SH-SY5Y (cell line): Measurements from ENCODE around the gene SLIT1.

Experiments used
- GATA2 ChIP-seq: IDR thresholded peaks from 2 replicates; pipeline ENCODE4 v1.6.1; 2011; ENCODE audit warnings: mild to moderate bottlenecking, low read depth, low read length
- GATA3 ChIP-seq: IDR thresholded peaks from 2 replicates; pipeline ENCODE4 v1.6.1; 2011; ENCODE audit warnings: low read depth, mild to moderate bottlenecking, low read length, moderate library complexity

DNA sequence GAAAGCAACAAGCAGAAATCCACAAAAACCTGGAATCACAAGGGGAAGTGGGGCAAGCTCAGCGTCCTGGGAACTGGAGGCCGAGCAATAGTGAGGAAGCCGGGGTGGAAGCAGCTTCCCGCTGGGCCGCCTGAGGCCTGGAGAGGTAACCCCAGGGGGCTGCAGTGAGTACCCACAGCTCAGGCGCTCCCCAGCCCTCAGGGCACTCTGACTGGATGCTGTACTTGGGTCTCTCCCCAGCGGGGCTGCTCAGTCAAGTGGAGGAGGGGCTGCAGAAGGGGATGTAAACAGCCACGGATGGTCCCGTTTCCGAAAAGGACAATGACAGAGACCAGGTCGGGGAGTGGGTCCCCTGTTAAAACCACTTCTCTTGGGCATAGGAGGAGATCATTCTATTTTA lies 50.3 kb downstream of the SLIT1 start:
- TF ChIP-seq GATA2 = no peak
- no peak for TF ChIP-seq GATA3
